HG02623 (cell line): Measurements from ENCODE around the gene CDKN1C.
"Not testable (repeated sequence)": the region's sequence is repeated elsewhere in the genome, so short reads cannot be mapped to it uniquely, and the experiment has no call there.

ENCODE experiments used
- ATAC-seq: cut with Tn5 transposase; IDR thresholded peaks from one replicate; pipeline ENCODE4 v1.9.1; 2021; ENCODE audit warnings: moderate library complexity; ENCODE audit not compliant: unreplicated experiment

The CDKN1C gene

DNA sequence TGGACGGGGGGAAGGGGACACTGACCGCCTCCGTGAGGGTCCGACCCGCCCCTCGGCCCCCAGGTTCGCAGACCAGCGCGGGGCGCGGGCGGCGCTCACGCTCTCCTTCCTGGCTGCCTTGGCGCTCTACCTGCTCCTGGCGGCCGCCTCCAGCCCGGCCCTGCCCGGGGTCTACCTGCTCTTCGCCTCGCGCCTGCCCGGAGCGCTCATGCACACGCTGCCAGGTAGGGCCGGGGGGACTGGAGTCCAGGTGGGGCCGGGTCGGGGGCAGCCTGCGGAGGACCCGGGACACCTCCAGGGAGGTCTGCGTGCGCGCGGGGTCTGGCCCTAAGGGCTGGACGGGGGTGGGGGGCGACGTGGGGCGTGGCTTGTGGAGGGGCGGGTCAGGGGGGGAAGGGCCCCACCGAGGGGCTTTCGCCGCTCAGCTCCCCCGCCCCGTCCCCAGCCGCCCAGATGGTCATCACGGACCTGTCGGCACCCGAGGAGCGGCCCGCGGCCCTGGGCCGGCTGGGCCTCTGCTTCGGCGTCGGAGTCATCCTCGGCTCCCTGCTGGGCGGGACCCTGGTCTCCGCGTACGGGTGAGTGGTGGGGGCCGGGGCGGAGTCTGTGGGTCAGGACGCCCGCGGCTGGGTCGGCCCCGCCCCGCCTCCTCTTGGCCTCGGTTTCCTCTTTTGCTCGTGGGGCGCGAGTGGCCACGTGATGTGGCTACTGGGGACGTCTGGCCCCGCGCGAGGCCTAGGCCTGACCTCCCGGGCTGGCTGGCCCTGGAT is 23.7 kb upstream of the CDKN1C start:
- ATAC-seq = no peak

DNA sequence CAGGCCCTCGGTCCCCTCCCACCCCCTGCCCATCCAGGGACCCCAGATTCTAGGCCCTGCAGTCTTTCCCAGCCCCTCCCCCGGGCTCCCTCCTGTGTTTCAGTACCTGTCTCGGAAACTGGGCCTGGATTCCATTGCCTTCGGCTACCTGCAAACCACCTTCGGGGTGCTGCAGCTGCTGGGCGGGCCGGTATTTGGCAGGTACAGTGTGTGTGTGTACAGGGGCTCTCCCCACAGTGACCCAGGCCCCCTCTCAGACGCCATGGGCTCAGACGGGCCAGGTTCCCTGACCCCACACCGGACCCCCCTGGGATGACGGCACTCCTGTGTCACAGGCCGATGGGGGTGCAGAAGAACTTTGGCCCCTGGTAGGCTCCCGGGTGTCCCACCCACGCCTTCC is 22.6 kb upstream of the CDKN1C start:
- no peak for ATAC-seq

DNA sequence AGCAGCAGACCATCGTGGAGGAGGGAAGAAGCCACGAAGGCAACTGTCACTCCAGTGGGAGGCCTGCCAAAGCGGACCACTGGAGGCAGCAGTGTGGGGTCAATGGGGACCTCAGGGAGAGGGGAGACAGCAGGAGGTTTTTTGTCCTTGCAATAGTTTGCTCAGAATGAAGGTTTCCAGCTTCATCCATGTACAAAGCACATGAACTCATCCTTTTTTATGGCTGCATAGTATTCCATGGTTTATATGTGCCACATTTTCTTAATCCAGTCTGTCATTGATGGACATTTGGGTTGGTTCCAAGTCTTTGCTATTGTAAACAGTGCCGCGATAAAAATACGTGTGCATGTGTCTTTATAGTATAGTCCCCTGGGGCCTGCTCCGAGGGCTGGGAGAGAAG is 19.7 kb upstream of the CDKN1C start:
- not testable (repeated sequence) for ATAC-seq

DNA sequence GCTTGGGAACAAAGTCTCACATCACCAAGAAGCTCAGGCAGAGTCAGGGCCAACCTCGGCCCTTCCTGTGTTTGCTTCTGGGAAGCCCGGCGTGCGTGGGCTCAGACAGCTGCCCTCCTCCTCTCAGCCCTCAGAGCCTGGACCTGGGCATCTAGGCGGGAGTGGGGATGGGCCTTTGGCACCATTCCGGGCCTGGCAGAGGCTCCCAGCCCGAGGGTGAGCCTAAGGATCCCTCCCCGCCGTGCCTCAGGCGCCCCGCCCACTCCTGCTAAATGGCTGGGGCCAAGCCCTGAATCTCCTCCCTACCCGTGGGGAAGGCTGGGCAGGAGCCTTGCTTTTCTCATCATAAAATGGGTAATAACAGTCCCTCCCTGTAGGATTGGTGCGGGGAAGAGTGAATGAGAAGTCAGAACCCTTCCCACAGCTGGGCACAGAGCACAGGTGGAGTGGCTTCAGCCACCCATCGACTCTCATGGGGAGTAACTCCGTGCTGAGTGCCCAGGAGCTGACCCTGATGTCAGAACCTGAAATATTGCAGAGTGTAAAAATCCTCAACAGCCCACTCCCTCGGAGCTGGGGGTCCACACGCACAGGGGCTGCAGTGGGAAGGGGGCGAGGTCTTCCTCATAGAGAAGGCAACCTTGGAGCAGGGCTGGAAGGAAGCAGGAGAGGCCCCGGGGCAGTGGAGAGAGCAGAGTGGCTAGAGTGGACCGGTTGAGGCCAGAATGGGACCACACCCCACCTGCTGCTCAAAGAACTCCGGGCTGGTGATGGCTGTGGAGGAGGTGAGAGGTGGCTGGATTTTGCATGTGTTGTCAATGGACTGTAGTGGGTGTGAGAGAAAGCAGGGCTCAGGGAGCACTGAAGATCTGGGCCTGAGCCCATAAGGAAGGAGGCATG is 18.8 kb upstream of the CDKN1C start:
- ATAC-seq = no peak

DNA sequence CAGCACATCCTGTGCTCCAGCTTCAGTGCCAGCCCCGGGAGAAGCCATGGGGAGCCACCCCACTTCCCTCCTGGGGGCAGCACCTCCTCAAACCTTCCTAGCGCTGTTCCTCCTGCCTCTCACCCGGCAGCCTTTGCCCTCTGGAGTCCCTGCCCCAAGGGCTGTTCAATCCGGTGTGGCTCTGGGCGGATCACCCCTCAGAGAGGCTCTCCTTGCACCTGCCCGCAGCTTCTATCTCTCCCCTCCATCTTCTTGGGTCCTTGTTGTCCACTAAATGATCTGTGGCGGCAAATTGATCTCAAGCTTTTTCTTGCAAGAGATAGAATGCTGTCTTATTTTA is 18.1 kb upstream of the CDKN1C start:
- no peak for ATAC-seq

DNA sequence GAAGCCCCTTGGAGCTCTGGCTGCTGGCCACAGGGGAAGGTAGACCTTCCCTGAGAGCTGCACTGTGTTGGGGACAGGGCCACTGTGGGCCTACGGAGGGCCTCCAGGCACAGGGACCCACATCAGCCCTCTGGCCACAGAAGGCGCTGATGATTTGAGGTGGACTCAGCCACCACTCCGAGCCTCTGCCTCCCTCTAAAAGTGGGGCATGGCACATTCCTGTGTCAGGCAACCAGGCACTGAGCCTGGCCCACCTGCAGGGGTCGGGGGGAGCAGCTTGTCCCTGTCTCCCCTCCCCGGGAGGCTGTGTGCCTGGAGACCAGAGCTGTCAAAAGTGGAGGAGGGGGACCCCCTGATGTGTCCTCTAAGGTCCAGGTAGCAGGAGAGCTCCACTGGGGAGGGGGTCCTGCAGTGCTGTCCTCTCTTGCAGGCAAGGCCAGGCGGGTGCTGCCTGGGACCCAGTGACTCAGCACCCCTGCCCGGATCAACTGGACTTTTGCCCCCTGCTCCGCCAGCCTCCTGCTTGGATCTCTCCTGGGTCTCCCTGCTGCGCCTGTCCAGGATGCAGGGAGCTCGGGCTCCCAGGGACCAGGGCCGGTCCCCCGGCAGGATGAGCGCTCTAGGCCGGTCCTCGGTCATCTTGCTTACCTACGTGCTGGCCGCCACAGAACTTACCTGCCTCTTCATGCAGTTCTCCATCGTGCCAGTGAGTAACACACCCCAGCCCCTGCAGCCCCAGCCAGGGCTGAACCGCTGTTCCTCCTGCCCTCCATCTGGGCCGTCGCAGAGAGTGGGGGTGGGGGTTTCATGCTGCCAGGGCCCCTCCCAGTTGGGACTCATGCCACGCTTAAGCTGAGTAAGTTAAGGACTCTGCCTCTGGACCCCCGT is 17.5 kb upstream of the CDKN1C start:
- ATAC-seq = no peak

DNA sequence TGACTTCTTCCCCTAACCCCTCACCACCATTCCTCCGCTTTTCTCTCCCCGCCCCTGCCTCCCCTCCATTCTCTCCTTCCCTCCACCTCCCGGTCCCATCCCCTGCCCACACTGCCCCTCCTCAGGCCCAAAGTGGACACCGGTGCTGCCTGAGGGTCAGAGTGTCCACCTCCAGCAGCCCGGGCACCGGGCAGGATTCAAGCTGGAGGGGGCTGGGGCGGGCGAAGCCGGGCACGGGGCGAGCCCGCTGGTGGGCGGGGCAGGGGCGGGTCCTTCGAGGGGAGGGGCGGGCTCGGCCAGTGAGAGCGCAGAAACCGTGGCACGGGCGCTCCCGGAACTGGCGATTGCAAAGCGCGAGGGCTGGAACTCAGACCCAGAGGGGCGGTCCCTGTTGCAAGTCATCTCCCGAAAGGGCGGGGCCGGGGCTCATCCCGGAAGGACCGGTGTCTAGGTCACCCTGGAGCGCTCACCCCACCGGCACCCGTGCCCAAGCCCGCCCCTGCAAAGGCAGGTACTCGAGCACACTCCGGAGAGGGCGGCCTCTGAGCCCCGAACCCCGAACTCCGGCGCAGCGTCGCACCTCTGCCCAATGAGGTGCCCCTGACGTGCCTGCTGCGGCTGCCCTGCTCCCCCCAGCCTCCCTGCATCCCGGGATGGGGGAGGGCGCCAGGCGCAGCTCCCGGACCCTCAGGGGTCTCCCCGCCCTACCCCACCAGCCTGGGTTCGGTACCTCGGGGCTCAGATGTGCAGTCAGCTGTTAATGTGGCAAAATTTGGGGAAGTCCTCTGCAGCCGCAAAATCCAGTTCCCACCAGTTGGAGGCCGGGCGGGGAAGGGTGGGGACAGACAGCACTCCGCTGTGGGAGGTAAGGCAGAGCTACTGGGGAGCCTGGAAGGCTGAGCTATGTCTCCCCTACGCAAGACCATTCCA is 16.5 kb upstream of the CDKN1C start:
- ATAC-seq = peak; percentile 94

DNA sequence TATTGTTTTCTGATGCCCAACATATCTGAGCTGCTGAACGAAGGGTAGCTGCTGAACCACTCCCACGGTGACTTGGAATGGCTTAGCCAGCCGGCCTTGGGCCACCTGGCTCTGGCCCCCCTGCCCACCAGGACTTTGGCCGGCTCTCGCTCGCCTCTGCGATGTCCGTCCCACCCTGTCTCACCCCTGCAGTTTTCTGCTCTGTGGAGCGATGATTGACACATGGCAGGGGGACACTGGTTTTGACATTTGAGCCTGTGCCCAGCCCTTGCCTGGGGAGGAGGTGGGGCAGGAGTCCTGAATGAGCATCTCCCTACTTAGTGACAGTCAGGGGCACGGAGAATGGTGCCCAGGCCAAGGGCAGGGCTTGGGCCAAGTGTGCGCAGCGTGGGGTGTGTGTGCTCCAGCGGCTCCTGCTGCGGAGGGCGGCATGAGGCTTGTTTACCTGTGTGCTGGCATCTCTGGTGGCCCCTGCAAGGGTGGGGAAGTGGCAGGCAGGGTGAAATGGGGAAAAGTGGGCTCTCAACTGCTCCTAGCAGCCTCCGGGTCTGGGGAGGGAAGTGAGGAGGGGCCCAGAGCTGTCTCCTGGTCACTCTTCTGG is 15.7 kb upstream of the CDKN1C start:
- no peak for ATAC-seq

DNA sequence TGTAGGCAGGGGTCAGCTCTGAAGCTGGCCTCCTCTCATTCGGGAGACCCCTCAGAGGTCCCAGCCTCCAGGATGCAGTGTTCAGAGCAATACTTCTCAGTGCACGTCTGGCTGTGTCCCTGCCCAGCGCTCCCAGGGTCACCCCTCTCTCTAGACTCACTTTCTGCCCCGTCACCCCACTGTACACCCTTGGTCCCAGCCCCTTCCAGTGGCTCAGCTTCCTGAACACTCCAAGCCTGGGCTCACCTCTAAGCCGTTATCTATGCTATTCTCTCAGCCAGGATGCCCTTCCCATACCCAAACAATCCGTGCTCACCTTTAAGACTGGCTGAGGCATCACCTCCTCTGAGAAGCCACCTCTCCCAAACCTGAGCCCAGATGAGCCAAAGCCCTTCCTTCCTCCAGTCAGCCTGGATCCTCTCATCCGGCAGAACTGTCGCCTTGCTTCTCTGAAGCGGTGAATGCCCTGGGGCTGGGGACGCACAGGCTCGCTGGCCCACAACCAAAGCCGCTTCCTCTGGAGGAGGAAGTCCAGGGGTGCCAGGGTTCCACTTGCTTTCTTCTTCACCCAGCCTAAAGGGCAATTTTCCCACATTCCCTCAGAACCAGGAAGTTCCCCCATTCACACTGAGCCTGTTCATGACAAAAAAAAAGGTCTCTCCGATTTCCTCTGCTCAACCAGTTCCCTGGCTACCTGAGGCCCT is 13.7 kb upstream of the CDKN1C start:
- no peak for ATAC-seq

DNA sequence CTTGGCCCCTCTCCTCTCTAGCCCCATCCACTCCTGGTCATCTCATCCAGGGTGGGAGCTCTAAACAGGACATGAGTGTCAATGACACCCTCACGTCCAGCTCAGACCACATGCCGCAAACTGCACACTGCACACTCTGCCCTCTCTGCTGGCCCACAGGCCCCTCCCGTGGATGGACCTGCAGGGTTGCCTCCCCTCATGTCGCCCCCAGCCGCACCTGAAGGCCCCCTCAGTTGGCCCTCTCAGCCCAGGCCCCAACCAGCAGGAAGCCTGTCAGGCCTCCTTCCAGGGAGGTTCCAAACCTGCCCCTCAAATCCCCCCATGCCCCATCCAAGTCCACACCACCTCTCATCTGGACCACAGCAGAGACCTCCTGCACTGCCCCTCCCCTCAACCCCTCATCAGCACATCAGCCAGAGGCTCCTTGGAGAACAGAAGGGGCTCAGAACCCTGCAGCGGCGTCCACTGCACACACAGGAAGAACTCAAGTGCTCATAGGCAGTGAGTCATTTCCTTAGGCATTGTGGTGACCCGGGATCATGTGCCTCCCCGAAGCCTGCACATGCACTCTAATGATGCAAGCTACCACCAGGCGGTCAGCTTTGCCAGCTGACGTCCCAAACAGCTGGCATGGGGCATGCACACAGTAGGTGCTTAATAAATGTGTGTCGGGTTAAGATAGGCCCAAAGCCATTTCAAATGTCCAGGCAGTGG is 12.9 kb upstream of the CDKN1C start:
- no peak for ATAC-seq

DNA sequence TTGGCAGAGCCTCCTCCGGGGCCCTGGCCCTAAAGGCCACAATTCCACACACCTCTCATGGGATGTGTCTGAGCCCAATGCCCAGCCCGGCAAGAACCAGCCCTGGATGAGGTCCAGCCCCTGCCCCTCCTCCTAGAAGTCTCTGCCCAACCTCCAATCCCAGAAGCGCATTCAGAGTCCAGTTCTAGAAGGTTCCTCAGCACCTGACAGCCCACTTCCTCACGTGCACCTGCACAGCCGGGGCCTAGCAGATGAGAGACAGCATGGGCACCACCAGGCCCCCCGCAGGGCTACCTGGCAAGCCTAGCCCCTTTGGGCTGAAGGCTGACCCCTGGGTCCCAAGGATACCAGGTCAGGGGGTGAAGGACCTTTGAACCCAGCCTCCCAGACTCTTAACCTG is 11.5 kb upstream of the CDKN1C start:
- no peak for ATAC-seq

DNA sequence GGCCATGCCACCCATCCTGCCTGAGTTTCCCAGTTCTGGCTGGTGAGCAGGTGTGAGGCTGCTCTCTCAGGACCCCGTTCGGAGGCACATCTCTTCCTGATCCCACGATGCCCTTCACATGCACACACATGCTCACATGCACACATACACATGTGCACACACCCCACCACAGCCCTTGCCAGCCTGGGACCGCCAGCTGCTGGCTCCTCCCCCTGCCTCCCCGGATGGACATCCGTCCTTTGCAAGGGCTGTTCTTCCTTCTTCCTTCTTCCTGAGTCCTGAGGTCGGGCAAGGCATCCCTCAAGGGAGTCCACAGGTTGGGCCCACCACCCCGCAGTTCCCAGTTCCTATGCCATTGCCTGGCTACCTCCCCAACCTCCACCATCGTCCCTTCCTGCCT is 10.5 kb upstream of the CDKN1C start:
- ATAC-seq = no peak

DNA sequence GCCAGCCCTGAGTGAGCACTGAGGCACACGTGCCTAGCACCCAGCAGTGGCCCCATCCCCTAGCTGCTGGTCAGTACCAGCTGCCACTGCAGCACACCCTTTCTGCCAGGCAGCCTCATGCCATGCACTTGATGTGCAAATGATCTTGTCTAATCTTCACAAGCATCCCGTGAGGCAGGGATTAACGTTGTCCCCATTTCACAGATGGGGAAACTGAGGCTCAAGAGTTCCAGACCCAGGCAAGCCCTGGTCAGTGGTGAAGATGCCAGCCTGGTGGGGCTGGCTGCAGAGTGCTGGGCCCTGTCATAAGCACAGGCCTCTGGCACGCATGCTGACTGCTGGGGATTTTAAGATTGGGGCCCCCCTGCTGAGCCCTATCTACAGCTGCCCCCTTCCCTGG is 8.4 kb upstream of the CDKN1C start:
- ATAC-seq = no peak

DNA sequence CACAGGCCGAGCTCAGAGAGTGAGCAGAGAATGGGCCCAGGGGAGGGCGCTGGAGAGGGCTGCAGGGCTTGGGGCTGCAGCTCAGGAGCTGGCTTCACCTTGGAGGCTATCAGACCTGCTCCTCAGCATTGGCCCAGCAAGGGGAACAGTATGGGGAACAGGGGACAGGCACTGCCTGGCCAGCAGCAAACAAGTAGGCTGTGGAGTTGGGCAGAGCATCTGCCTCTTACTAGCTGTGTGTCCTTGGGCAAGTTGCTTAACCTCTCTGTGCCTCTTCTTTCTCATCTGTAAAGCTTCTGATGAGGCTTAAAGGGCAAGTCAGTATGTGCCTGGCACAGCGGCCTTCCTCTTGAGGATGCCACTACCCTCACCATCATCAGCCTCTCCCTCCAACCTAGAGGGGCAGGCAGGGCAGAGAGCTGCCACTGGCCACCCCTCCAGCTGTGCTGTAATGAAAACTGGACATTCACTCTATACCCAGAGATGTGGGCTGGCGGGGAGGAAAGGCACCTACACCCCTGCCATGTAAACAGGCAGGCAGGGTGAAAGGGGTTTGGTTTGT is 7.5 kb upstream of the CDKN1C start:
- ATAC-seq = no peak

DNA sequence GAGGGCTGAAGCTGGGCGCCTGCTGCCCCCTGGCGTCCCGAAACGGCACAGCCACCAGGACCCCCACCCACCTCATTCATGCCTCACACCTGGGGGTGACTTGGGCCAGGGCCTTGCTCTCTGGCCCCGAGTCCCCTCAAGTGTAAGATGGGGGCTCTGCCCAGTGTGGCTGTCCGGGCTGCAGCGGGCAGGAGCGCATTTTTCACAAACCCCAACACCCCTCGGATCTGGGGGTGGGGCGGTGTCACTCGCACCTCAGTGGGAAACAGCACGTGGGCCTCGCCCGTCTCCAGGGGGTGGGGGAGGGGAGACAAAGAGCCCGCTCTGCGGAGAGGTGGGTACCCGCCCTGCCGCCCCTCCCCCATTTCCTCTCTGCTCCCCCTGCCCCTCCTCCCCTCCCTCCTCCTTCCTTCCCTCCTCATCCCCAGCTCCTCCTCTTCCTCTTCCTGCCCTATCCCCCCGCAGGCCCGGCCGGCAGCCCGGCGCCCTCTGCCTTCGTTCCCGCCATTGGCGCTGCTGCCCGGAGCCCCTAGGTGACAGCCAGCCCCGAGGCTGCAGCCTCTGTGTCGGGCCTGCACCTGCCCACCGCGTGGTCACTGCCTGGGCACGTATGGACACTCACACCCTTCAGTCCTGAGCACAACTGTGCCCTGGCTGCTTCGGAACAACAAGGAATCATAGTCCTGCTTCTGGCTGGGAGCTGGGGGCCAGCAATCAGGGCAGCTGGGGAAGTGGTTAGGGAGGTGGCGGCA is 6.8 kb upstream of the CDKN1C start:
- ATAC-seq = no peak

DNA sequence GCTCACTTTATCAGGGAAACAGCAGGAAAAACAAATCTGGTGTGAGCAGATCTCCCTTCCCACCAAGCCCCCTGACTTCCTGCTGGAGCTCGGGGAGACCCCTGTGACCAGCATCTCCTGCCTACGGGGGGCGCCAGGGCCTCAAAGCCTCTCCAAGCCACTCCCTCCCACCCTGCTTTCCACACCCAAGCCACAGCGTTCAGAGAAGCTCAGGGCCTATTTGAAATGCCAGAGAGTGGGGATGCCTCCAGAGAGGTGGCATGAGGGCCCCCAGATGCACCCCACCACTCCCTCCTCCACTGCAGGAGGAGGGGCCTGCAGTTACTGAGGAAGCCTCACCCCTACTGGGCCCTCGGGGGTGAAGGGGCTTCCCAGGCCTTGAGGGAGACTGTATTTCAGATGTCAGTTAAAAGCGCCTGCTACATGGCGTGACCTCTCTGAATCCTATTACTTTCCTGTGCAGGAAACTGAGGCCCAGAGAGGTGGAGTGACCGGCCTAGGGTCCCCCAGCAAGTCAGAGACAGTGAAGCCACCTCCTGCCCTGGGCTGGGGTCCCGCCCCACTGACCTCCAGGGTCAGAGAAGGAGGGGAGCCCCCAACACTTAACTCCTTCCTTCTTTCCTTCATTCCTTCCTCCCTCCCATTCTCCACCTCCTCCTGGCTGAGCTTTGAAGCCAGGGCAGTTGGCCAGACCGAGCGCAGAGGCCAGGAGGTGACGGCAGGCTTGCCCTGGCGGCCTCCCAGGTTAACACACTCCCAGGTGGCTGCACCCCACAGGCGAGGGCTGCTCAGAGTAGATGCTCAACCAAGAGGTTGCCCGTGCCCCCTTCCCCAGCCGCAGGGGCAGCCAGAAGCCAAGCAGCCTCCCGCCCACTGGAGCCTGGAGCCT is 6.0 kb upstream of the CDKN1C start:
- ATAC-seq = no peak
